HG02763 (cell line): ENCODE results near the gene LCE1A.

Source experiments
- ATAC-seq: cut with Tn5 transposase; IDR thresholded peaks from one replicate; pipeline ENCODE4 v1.9.1; 2021; ENCODE audit warnings: mild to moderate bottlenecking, moderate library complexity; ENCODE audit not compliant: unreplicated experiment

The LCE1A gene, protein sequence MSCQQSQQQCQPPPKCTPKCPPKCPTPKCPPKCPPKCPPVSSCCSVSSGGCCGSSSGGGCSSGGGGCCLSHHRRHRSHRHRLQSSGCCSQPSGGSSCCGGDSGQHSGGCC

DNA sequence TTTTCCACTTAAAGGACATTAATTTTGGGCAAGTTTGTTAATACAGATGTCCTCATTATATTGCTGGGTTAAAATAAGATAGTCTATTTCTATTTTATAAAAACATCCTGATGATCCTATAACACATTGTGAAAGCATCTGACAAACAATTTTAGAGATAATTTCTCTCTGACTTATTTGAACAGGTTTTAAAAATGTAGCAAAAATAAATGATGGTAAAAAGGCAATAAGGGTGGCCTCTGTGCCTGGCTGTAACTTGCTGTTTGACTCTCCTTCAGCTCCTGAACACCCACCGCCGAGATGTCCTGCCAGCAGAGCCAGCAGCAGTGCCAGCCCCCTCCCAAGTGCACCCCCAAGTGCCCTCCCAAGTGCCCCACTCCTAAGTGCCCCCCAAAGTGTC lies at the start of gene LCE1A:
Gene LCE1A (plus strand): TSS at position 301 of the 400 bp plus-strand sequence. CDS start 0 bp downstream, at position 301.
- no peak for ATAC-seq

DNA sequence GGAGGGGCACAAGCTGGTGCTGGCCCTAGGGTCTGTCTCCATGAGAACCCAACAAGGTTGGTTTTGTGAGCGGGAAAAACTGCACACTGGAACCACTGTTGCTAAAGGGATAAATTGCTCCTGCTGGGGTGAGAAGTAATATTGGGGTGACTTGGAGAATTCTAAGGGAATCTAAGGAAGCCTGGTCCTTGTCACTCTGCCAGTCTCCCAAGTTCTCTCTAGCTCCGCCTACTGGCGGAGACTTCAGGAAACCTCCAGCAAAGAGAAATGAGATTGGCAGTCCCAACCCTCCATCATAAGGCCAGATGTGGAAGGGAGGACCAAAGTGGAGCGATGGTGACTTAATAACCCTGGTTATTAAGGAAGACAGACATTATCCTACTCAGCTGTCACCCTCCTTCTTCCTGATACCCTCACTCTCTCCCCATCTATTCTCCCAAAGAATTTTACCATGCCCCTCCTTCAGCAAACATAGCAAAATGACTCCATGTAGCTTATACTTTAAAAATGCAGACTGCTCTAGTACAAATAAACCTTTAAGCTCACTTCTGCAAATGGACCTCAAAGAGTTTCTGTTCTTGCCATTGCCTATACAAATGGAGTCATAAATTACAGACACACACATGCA lies 49.6 kb upstream of the LCE1A start:
- ATAC-seq, result no peak

DNA sequence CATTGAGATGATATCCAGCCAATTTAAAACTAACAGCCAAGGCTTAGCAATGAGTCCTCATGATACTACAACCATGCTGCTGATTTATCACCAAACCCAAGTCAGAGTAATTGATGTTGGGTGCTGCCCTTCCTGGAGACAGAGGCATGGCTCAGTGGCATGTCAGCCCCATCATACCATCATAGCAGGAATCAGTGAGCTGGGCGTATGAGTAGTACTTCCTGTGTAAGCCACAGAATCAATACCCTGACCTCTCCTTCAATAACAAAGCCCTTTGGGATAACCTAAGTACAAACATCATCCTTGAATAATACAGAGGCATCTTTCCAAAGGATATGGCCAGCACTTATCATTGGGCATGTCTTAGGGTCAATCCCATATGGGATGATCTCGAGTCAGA lies 44.2 kb upstream of the LCE1A start:
- ATAC-seq, result no peak

DNA sequence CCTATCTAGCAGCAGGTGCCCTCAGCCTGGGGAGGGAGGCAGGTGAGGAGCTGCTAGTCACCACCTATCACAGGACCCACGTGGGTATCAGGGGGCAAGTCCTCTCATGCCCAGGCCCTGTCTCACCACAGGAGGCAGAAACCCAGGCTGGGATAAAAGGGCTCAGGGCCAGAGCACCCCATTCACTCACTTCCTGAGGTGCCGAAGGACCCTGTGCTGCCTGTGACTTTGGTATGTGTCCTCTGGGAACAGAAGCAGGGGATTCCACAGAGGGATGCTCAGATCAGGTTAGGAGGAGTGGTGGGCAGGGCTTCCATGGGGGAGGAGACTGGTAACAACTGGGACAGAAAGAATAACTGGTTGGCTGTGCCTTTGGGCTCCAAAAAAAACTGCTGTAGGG lies 41.2 kb upstream of the LCE1A start, which contains the start of gene LCE1E:
Gene LCE1E (plus strand): TSS at position 181 of the 400 bp plus-strand sequence. CDS start 1,043 bp downstream, outside the sequence.
- ATAC-seq, result no peak

DNA sequence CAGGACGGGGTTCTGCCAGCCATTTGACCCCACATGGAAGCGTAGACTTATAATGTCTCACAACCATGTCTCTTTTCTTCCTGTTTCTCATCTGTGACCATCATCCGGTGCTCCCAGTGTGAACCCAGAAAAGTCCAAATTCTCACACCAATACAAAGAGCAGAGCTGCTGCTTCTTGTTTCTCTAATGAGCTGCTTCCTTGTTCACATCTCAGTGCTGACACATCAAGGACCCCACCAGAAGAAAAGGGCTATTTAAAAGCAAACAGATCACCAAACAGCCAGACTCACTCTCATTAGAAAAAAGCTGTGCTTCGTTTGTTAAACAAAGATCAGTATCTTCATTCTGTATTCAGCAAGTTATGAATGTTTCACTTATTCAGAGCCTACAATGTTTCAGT lies 31.6 kb upstream of the LCE1A start:
- ATAC-seq, result no peak

DNA sequence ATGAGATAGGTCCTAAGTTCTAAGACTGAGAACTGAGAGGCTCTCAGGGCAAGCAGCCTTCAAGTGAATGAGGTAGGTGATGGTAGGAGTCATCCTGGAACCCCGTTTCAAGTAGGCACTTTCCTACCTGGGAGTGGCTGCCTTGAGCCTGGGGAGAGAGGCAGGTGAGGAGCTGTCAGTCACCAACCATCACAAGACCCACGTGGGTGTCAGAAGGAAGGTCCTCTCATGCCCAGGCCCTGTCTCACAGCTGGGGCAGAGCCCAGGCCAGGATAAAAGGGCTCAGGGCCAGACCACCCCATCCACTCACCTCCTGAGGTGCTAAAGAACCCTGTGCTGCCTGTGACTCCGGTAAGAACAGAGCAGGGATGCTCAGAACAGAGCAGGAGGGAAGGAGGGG lies 30.9 kb upstream of the LCE1A start, which contains the start of gene LCE1D:
Gene LCE1D (plus strand): TSS at position 301 of the 400 bp plus-strand sequence. CDS start 1,074 bp downstream, outside the sequence.
- ATAC-seq, result no peak

DNA sequence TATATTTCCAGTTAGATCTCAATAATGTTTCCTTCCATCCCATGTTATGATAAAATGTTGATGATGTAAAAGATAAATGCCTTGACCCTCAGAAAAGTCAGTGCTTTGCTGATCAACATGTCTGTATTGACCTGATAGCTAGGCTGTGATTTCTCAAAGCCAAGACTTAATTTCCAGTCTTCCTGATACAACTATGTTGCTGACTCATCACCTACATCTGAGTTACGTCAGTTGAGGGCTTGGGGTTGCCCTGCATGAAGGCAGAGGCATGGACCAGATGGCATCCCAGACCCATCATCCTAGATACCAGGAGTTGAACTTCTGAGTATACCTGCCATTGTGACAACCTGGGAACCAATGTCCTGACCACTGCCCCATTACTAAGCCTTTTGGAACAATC lies 25.9 kb upstream of the LCE1A start:
- no peak for ATAC-seq

DNA sequence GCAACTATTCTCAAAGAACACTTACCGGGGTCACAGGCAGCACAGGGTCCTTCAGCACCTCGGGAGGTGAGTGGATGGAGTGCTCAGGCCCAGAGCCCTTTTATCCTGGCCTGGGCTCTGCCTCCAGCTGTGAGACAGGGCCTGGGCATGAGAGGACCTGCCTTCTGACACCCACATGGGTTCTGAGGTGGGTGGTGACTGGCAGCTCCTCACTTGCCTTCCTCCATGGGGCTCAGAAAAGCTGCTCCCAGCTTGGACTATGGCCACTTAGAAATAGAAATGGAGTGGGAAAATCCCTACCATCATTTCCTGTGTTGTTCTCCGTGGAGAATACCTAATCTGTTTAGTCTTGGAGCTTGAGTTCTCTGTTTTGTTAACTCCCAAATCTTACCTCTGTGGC lies 20.7 kb upstream of the LCE1A start, which contains the start of gene LCE1C:
Gene LCE1C (minus strand): TSS at position 76 of the 400 bp plus-strand sequence. CDS start 1,173 bp downstream, outside the sequence.
- no peak for ATAC-seq

DNA sequence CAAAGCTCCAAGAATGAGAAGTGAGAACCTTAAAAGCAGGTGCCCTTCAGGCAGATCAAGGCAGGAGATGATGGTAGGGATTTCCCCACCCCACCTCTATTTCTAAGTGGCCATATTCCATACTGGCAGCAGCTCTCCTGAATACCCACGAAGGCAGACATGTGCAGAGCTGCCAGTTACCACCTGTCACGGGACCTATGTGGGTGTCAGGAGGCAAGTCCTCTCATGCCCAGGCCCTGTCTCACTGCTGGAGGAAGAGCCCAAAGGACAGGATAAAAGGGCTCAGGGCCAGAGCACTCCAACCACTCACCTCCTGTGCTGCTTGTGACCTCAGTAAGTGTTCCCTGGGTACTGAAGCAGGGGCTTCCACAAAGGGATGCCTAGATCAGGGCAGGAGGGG lies 16.2 kb upstream of the LCE1A start:
- no peak for ATAC-seq

DNA sequence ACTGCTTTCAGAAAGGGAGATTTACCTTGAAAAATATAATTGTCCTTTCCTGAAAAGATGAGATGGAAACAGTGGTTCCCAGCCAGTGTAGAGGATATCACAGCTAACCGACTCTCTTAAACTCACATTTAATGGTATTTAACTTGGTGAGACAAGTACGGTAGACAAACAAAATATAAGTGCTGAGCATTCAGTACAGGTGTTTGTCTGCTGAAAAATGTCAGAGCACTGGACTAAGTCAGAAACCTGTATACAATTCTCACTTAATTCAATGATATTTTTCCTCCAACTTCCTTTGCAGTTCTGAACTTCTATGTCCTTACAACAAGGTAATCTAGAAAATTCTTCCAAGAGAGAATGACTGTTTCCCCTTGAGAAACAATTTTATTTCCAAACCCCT lies 15.6 kb upstream of the LCE1A start, which contains the start of gene LCE1B:
Gene LCE1B (plus strand): TSS at position 301 of the 400 bp plus-strand sequence. CDS start 476 bp downstream, outside the sequence.
- no peak for ATAC-seq

DNA sequence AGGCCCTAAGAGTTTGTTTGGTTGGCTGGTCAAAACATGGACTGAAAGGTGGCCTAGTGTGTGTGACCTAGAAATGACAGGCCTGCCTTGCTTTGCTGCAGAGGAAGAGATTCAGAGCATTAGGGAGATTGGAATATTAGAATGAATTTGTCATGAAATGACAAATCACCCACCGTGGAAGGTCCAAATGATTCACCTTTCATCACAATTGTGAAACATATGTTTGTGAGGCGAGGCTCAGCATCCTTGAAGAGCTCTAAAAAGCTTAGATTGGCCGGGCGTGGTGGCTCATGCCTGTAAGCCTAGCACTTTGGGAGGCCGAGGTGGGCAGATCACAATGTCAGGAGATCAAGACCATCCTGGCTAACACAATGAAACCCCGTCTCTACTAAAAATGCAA lies 10.0 kb upstream of the LCE1A start:
- ATAC-seq, result no peak

DNA sequence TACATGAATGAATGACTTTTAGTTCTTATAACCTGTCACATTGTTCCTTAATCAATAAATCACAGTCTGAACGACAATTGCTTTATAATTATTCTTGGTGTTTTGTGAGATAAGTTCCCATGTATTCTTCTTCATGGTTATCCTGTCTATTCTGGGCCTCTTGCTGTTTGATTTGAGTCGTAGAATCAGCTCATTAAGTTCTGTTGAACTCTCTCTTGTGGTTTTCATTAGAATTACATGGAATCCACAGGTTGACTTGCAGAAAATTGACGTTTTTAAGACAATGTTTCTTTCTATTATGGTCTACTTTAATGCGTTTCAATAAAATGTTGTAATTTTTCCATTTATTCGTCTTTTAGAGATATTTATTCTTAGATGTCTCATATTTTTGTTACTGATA lies 4.0 kb upstream of the LCE1A start:
- ATAC-seq, result no peak

DNA sequence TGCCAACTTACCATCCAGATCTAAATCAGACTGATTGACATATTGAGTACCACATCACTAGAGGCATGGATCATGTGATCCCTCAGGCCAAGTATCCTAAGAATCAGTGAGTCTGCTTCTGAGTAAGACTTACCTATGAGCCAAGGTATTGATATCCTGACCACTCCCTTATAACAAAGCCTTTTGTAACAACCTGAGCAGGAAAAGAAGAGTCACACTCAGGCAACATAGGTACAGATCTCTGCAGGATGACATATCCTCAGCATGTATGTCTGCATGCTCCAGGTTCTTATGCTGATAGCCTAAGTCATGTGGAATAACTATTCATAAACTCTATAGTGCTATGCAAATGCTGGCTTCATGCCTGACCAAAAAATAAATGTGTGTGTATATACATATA lies 2.3 kb upstream of the LCE1A start:
- ATAC-seq, result no peak

DNA sequence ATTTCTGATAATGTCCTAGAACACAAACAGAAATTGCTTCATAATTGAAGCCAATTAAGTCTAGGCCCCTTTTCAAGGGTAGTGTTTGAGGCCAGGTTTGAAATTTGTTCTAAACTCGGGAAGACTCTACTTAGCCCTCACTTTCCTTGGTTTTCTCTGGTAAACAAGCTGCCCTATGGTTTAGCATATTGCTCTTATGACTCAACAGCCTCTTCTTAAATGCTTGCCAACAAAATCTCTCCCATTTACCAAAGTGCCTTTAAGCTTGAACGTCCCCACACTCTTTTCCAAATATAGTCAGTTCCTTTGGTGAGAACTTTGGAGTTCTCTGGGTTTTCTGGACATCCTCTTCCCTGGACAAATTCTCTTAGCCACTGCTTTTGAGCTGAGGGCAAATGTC lies 9.6 kb downstream of the LCE1A start:
- no peak for ATAC-seq

DNA sequence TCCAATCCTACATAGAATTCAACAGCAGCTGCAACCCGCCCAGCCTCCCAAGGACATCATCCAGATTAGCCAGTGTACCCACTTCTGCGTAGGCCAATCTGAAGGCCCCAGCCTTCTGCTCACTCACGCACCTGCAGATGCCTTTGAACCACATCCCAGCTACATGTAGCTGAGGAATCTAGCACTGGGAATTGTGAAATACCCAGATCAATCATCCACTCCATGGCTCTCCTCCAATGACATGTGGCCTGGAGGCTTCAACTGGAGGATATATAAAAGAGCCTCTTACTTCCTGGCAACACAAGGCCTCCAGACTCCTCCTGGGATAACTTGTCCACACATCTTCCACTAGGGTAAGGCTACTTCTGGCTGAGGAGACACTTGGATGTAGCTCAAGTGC lies 15.3 kb downstream of the LCE1A start, which contains the start of gene LCE6A:
Gene LCE6A (plus strand): TSS at position 301 of the 400 bp plus-strand sequence. CDS start 665 bp downstream, outside the sequence.
- no peak for ATAC-seq

DNA sequence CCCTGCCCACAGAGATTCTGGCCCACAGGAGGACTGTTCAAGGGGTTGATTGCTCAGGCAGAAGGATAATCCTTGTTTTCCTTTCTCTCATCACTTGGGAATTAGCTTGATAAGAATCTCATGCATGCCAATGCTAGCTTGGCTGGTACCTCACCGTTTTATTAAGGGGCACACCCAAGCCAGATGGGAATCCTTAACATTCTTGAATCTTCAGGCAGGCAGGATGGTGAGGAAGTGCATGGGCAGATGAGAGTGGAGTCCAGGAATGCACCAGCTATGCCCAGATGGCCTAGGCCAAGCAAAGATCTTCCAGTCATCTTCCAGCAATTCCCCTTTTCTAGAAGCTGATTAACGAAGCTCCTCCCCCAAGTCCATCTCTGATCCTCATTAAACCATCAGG lies 28.4 kb downstream of the LCE1A start:
- ATAC-seq, result no peak

DNA sequence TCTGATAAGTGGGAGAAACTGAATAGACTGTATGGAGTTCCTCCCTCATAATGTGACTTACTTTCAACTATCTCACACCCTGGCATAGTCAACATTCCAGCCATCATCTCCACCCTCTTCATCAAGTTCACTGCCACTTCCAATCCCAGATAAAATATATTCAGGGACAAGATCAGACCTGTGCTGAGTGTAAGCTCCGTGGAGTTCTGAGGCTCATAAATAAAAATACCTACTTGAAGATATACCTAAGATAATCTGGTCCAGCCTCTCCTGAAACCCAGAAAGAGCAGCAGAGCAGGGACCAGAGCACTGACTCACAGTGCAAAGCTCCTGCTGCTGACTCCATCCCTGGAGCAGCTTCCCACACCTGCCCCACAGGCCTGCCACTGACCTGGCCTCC lies 30.8 kb downstream of the LCE1A start:
- no peak for ATAC-seq

DNA sequence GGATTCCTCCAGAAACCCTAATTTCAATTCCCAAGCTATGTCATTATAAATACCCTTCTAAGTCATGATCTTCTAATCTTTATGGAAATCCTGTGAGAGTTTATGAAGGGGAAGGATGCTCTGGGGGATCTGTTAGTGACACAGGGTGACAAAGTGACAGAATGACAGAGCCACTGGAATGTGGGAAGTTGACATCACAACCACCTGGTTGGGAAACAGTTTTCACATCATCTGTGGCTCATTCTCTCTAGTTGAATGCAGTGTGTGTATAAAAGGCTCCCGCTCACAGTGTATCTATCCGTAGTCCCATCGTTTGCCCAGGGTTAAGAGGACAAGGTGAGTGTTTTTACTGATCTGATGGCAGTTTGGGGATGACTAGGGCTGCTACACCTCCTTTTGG lies 32.4 kb downstream of the LCE1A start, which contains the start of gene LCE7A:
Gene LCE7A (plus strand): TSS at position 301 of the 400 bp plus-strand sequence. CDS start 702 bp downstream, outside the sequence.
- ATAC-seq, result no peak

DNA sequence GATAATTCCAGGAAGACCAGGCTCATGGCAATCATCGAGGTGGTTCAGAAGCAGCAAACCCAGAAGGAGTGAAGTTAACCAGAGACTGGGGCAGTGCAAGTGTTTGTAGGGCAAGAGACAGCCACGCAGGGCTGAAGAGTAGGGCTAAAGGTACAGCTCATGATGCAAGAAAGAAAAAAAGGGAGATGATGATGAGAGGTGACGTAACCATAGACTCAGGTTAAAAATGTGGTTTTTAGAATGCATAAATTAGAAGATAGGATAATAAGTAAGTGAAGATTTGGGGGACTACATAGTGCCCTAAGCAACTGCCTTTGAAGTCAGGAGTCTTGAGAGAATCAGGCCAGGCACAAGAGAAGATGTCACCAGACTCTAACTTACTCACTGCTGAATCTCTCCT lies 32.9 kb downstream of the LCE1A start:
- ATAC-seq, result no peak

DNA sequence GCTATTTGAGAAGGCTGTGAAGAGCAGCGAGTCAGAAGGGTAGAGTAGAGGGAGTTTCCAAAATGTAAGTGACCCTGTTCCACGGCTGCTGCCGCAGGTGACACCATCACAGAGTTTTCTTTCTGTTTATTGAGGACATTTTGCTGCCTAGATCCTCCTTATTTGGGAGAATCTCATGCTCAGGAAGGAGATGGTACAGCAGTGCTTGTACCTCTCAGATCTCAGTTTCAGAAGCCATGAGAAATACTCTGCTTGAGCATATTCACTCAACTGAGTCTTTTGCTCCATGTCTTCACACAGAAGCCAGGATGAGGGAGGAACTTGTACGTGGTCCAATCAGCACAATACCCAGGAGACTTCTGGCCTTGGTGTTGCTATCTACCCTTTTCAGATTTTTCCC lies 34.1 kb downstream of the LCE1A start:
- no peak for ATAC-seq

DNA sequence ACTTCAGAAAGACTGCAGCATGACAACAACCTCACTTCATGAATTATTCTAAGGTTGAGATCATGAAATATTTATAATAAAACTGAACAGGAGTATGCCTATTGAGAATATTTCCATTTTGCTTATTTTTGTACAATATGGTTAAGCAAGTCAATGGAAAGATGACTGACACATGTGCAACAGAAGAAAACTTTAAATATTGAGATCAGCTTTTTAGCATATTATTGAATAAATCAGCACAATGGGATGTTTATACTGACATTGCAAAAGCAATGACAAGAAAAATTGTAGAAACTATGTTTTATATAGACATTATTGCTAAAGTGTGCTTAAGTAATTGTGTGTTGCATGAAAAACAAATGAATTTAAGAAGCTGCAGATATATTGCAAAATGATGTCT lies 37.2 kb downstream of the LCE1A start:
- no peak for ATAC-seq

DNA sequence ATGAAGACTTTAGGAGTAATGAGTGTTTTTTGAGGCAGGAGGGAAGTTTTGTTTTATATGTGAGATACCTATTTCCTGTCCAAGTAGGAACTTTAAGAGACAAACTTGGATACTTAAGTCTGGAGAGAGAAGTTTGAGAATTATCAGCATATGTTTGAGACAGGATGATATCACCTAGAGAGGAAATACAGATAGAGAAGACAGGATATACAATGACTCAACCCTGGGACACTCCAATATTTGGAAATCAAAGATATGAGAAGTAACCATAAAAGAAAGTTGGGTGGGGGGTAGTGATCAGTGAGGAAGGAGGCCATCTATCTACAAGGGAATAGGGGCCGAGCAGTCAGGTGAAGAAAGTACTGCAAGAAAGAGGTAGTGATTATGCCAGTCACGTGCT lies 39.0 kb downstream of the LCE1A start:
- ATAC-seq, result no peak
